ENCODE results near the gene SNUPN. TPM values are rescaled to one million over a fixed set of nuclear protein-coding genes. Genes with fewer than 3 reads are reported as not detected.
A peak's percentile ranks its signal among the peaks of the same experiment; 100 is the strongest.

SNUPN gene
- 10 to 100 TPM in 3 of 4 donors, 1 to 10 TPM in 1; 2.0 to 35.8 (median 29.1) TPM for total RNA-seq

- TF ChIP-seq CTCF (IDR thresholded peaks at IDR 0.05) (peak in 1 of 4 experiments; percentile 28), POLR2A (IDR thresholded peaks at IDR 0.05) (peak in 1 of 2 donors; percentile 48)
- peaks cover 0 to under 1% of the 10 kb centered on the region in 2 donors for H3K4me1 ChIP-seq
- peak within 1 kb of the TSS; percentile 75 to 97 for H3K4me3 ChIP-seq
- peak; percentile 92 to 93 for DNase-seq
- no peaks in the 10 kb centered on the region for H3K36me3 ChIP-seq
- no peaks in the 10 kb centered on the region for H3K27me3 ChIP-seq
- no peaks in the 10 kb centered on the region for H3K9me3 ChIP-seq
- intact Hi-C loops (cut with DNase I; ENCODE audit: low total_unique reads), result loop anchor here (10.0 kb wide), 1 partner anchor 261 kb away; the partner anchor contains the start of gene MAN2C1
- peak within 1 kb of the TSS; percentile 94 to 95 for H3K27ac ChIP-seq
These were observed at the start of gene SNUPN for GRCh38 chr15:75625542-75626347. SNUPN (minus strand) TSS chr15:75625725; CDS start chr15:75621051, 4,674 bp downstream.

- no peak for DNase-seq
- Histone ChIP-seq H3K4me1 (peaks cover 4 to 21% of the 10 kb centered on the region in 2 donors), H3K27ac (peak overlapping the region; percentile 82 to 88), H3K27me3 (no peaks in the 10 kb centered on the region), H3K4me3 (no peak overlapping the region), H3K9me3 (no peaks in the 10 kb centered on the region), H3K36me3 (no peaks in the 10 kb centered on the region)
- intact Hi-C loops (cut with DNase I; ENCODE audit: low total_unique reads), result no loop called here
- TF ChIP-seq POLR2A (IDR thresholded peaks at IDR 0.05), result no peak
- TF ChIP-seq CTCF (IDR thresholded peaks at IDR 0.05), result no peak
These were observed 48.8 kb upstream of the SNUPN start for GRCh38 chr15:75674366-75674765.

- Histone ChIP-seq H3K9me3 (no peaks in the 10 kb centered on the region), H3K36me3 (no peaks in the 10 kb centered on the region), H3K4me1 (peaks cover 4 to 21% of the 10 kb centered on the region in 2 donors), H3K27ac (peak overlapping the region; percentile 82 to 88), H3K4me3 (no peak overlapping the region), H3K27me3 (no peaks in the 10 kb centered on the region)
- TF ChIP-seq CTCF (IDR thresholded peaks at IDR 0.05), result no peak
- peak in 1 of 2 donors; percentile 22 for TF ChIP-seq POLR2A (IDR thresholded peaks at IDR 0.05)
- intact Hi-C loops (cut with DNase I; ENCODE audit: low total_unique reads), result no loop called here
- peak; percentile 91 to 92 for DNase-seq
These were observed 48.1 kb upstream of the SNUPN start for GRCh38 chr15:75673426-75674235.

GRCh38 chr15:75672646-75673425 lies 47.3 kb upstream of the SNUPN start:
- DNase-seq, result peak in 1 of 2 donors; percentile 57
- H3K36me3 ChIP-seq, result no peaks in the 10 kb centered on the region
- H3K4me1 ChIP-seq, result peaks cover 4 to 21% of the 10 kb centered on the region in 2 donors
- no peak for TF ChIP-seq POLR2A (IDR thresholded peaks at IDR 0.05)
- TF ChIP-seq CTCF (IDR thresholded peaks at IDR 0.05), result no peak
- peak overlapping the region; percentile 82 to 88 for H3K27ac ChIP-seq
- intact Hi-C loops (cut with DNase I; ENCODE audit: low total_unique reads), result no loop called here
- H3K9me3 ChIP-seq, result no peaks in the 10 kb centered on the region
- no peak overlapping the region for H3K4me3 ChIP-seq
- no peaks in the 10 kb centered on the region for H3K27me3 ChIP-seq

All from uterus (tissue), 4 donors.